HepG2 (cell line): ENCODE results near the gene CBLN3. TPM values are rescaled to one million over a fixed set of nuclear protein-coding genes. Genes with fewer than 3 reads are reported as not detected.

ENCODE experiments used
- ATF7-NPFF ChIP-seq: sonication (generic); formaldehyde crosslinking; IDR thresholded peaks from 2 replicates; pipeline ENCODE4 v1.8.1; 2023; ENCODE audit warnings: mild to moderate bottlenecking, low read depth, missing genetic modification reagents, moderate library complexity
- ATRX ChIP-seq: sonication (generic); formaldehyde crosslinking; IDR thresholded peaks from 2 replicates; pipeline ENCODE4 v1.4.0; 2020; ENCODE audit warnings: missing genetic modification reagents, borderline replicate concordance
- HNF4G ChIP-seq, 2 experiments: sonication (generic) in 1 of 2; formaldehyde crosslinking in 1 of 2; IDR thresholded peaks; 2 replicates each; pipeline versions ENCODE4 v1.4.0 to v1.6.1; 2011 to 2020; ENCODE audit warnings: borderline replicate concordance in 2 of 2, low read depth in 2 of 2, mild to moderate bottlenecking in 2 of 2, low read length in 1 of 2, missing genetic modification reagents in 1 of 2, moderate library complexity in 1 of 2
- KDM6A ChIP-seq: IDR thresholded peaks from 2 replicates; pipeline ENCODE4 v1.6.1; 2016; ENCODE audit warnings: low read depth
- LBX2 ChIP-seq: sonication (generic); formaldehyde crosslinking; IDR thresholded peaks from 2 replicates; pipeline ENCODE4 v1.5.0; 2020; ENCODE audit warnings: missing genetic modification reagents, mild to moderate bottlenecking, borderline replicate concordance
- MED8 ChIP-seq: sonication (generic); formaldehyde crosslinking; IDR thresholded peaks from 2 replicates; pipeline ENCODE4 v1.8.1; 2023; ENCODE audit warnings: mild to moderate bottlenecking, missing genetic modification reagents; ENCODE audit not compliant: insufficient replicate concordance
- PRDM10 ChIP-seq: sonication (generic); formaldehyde crosslinking; IDR thresholded peaks from 2 replicates; pipeline ENCODE4 v1.4.0; 2020; ENCODE audit warnings: low read depth, missing genetic modification reagents
- RARA ChIP-seq: IDR thresholded peaks from 2 replicates; pipeline ENCODE4 v1.6.1; 2016; ENCODE audit warnings: missing genetic modification reagents, missing compliant biosample characterization
- SNAPC2 ChIP-seq: sonication (generic); formaldehyde crosslinking; IDR thresholded peaks from 2 replicates; pipeline ENCODE4 v1.8.1; 2022; ENCODE audit warnings: mild to moderate bottlenecking, missing genetic modification reagents
- SNAPC4 ChIP-seq: sonication (generic); formaldehyde crosslinking; IDR thresholded peaks from 2 replicates; pipeline ENCODE4 v1.4.0; 2020; ENCODE audit warnings: mild to moderate bottlenecking, missing genetic modification reagents
- ZC3H13 ChIP-seq: sonication (generic); formaldehyde crosslinking; IDR thresholded peaks from 2 replicates; pipeline ENCODE4 v1.8.1; 2023; ENCODE audit warnings: mild to moderate bottlenecking, missing genetic modification reagents, moderate library complexity
- ZNF430 ChIP-seq: sonication (generic); formaldehyde crosslinking; IDR thresholded peaks from 2 replicates; pipeline ENCODE4 v1.9.0; 2021; ENCODE audit warnings: mild to moderate bottlenecking, missing genetic modification reagents
- ZNF724P ChIP-seq: sonication (generic); formaldehyde crosslinking; IDR thresholded peaks from 2 replicates; pipeline ENCODE4 v1.8.0; 2022; ENCODE audit warnings: missing genetic modification reagents, borderline replicate concordance
- ZNF775 ChIP-seq: sonication (generic); formaldehyde crosslinking; IDR thresholded peaks from 2 replicates; pipeline ENCODE4 v1.4.0; 2020; ENCODE audit warnings: missing genetic modification reagents, mild to moderate bottlenecking, moderate library complexity, borderline replicate concordance
- ZNF83 ChIP-seq: sonication (generic); formaldehyde crosslinking; IDR thresholded peaks from 2 replicates; pipeline ENCODE4 v1.4.0; 2020; ENCODE audit warnings: missing genetic modification reagents, mild to moderate bottlenecking, borderline replicate concordance
- ZNF883 ChIP-seq: sonication (generic); formaldehyde crosslinking; IDR thresholded peaks from 2 replicates; pipeline ENCODE4 v1.5.1; 2020; ENCODE audit warnings: mild to moderate bottlenecking, missing genetic modification reagents; ENCODE audit errors: not compliant biosample characterization
- polyA plus RNA-seq, 8 experiments: library from polyadenylated mRNA; depleted of rRNA in 3 of 8; stranded (reverse) in 7 of 8; unstranded in 1 of 8; fragments of >200 nt; fragmentation: Illumina TruSeq in 4 of 8; extraction: Trizol in 4 of 8; gene quantifications; 2 replicates each; pipeline versions ENCODE4 v1.2.1 to v1.2.3, GENCODE V29; 2011 to 2016; ENCODE audit warnings: low read depth in 4 of 8, missing spikeins in 1 of 8, mixed read lengths in 1 of 8; ENCODE audit not compliant: insufficient read depth in 1 of 8
- total RNA-seq, 5 experiments: library from RNA; depleted of rRNA; stranded (reverse); fragments of >200 nt; fragmentation: Illumina TruSeq; extraction: Trizol; gene quantifications; 2 replicates each; pipeline ENCODE4 v1.2.3, GENCODE V29; 2016; ENCODE audit warnings: low read depth in 1 of 5

The CBLN3 gene
- total and polyA plus RNA-seq, 2 of the 13 experiments (the other 11 are each of a cell fraction or from before 2014, with no cell fraction given), result 0.66 to 0.98 TPM

- TF ChIP-seq SNAPC4 (CRISPR knock-in tag) (no peak), RARA (CRISPR knock-in tag) (peak; percentile 65), HNF4G (IDR thresholded peaks at IDR 0.05; ENCODE audit: borderline replicate concordance, low read depth, low read length) (peak; percentile 55), HNF4G (CRISPR knock-in tag; IDR thresholded peaks at IDR 0.05; ENCODE audit: borderline replicate concordance, low read depth) (peak; percentile 81), ATRX (CRISPR knock-in tag) (no peak), ATF7-NPFF (CRISPR knock-in tag) (peak; percentile 82), ZC3H13 (CRISPR knock-in tag) (no peak), ZNF883 (CRISPR knock-in tag) (peak; percentile 53), MED8 (CRISPR knock-in tag) (no peak), LBX2 (CRISPR knock-in tag) (peak; percentile 90; the same call in 1 of the 2 replicates), ZNF724P (CRISPR knock-in tag) (0 out of 2 replicates have a peak, but pooled peaks have one; percentile 70), KDM6A (CRISPR knock-in tag) (no peak), SNAPC2 (CRISPR knock-in tag) (peak; percentile 53; the same call in 1 of the 2 replicates), ZNF430 (CRISPR knock-in tag) (no peak), PRDM10 (0 out of 2 replicates have a peak, but pooled peaks have one; percentile 42), ZNF775 (CRISPR knock-in tag) (no peak), ZNF83 (peak; percentile 68; the same call in 1 of the 2 replicates)
Measured at GRCh38 chr14:24427537-24428508, 1.6 kb downstream of the CBLN3 start (continued).
